Activated CD8-positive, alpha-beta T cell treated with anti-CD3 and anti-CD28 coated beads, Interleukin-2, amount 10 ng/mL, durations not matched to agents 7 days and 5 days (primary cell): Measurements from ENCODE around the gene DUSP22. TPM values are rescaled to one million over a fixed set of nuclear protein-coding genes. Genes with fewer than 3 reads are reported as not detected.
A peak's percentile ranks its signal among the peaks of the same experiment; 100 is the strongest.

Source experiments
- ATAC-seq: fragments of 150-1000 bp; cut with Tn5 transposase; one replicate; pipeline ENCODE4 v1.10.0; 2021; ENCODE audit warnings: moderate library complexity
- CTCF ChIA-PET: fragments of 350-600 bp; sonication (Branson Sonifier 250); formaldehyde crosslinking; loops from one replicate; lab custom pipeline; 2021; ENCODE audit warnings: antibody characterized with exemption; lab: Charles Lee
- POLR2A ChIA-PET: fragments of 350-600 bp; sonication (Branson Sonifier 250); formaldehyde crosslinking; loops from one replicate; lab custom pipeline; 2021; ENCODE audit warnings: antibody characterized with exemption; lab: Charles Lee
- DNase-seq: peaks from one replicate; pipeline ENCODE4 v3.0.0-alpha.2; 2020
- H3K27ac Mint-ChIP-seq: one replicate; pipeline ENCODE4 v1.8.0; 2021; ENCODE audit warnings: mild to moderate bottlenecking, mixed read lengths
- H3K27me3 Mint-ChIP-seq: one replicate; pipeline ENCODE4 v1.8.0; 2021; ENCODE audit warnings: low read depth, mixed read lengths
- H3K36me3 Mint-ChIP-seq: one replicate; pipeline ENCODE4 v1.8.0; 2021; ENCODE audit warnings: low read depth, mixed read lengths
- H3K4me1 Mint-ChIP-seq: one replicate; pipeline ENCODE4 v1.8.0; 2021; ENCODE audit warnings: low read depth, mixed read lengths
- H3K4me3 Mint-ChIP-seq: one replicate; pipeline ENCODE4 v1.8.0; 2021; ENCODE audit warnings: mild to moderate bottlenecking, mixed read lengths
- H3K9me3 Mint-ChIP-seq: one replicate; pipeline ENCODE4 v1.8.0; 2022; ENCODE audit warnings: mixed read lengths; ENCODE audit not compliant: insufficient read depth
- total RNA-seq, 2 experiments: library from RNA; stranded (reverse); gene quantifications; one replicate each; pipeline ENCODE4 v1.2.3, GENCODE V29; 2021

The DUSP22 gene
- total RNA-seq, 2 experiments from 2014 or later, result 32.6 to 33.2 TPM

DNA sequence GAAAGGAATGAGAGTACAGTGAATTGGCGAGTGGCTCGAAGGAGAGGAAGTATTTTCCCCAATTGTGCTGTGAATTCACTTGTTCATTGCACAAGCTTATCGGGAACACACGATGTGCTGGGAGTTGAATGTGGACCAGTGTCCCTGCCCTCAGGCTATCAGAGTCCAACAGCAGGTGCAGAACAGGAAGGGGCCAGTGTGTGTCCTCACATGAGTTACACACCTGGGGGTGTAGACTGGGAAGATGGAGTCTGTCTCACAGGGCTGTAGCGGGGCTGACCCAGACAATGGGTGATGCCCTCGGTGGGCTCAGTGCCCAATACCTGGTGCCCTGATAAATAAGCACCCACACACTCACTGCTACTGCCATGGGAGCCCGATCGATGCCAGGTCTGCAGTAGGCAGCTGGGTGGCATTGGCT is 14.4 kb downstream of the DUSP22 start:
- DNase-seq, result no peak
- Mint-ChIP-seq H3K9me3 (no peaks in the 10 kb centered on the region), H3K27me3 (no peaks in the 10 kb centered on the region), H3K36me3 (peaks cover 12% of the 10 kb centered on the region), H3K4me3 (no peak overlapping the region), H3K27ac (no peak overlapping the region), H3K4me1 (peaks cover 6% of the 10 kb centered on the region)
- ATAC-seq, result no peak
- ChIA-PET CTCF (interaction anchor here (1.4 kb wide), 1 partner anchor 98 kb away, joined by 3 read pairs; no protein-coding TSS in a partner anchor), POLR2A (no interaction called here)

GRCh38 chr6:307065-307814 is 15.0 kb downstream of the DUSP22 start:
- Mint-ChIP-seq H3K27ac (no peak overlapping the region), H3K36me3 (peaks cover 12% of the 10 kb centered on the region), H3K4me3 (no peak overlapping the region), H3K9me3 (no peaks in the 10 kb centered on the region), H3K27me3 (no peaks in the 10 kb centered on the region), H3K4me1 (peaks cover 12% of the 10 kb centered on the region)
- DNase-seq (no peak), ATAC-seq (no peak)
- ChIA-PET POLR2A (no interaction called here), CTCF (interaction anchor here (1.3 to 2.2 kb wide), 2 partner anchors 31 to 118 kb away, joined by 3 to 10 read pairs; no protein-coding TSS in a partner anchor)

GRCh38 chr6:307874-308273 is 15.6 kb downstream of the DUSP22 start:
- CTCF ChIA-PET, result interaction anchor here (1.3 to 2.2 kb wide), 2 partner anchors 30 to 118 kb away, joined by 3 to 10 read pairs; no protein-coding TSS in a partner anchor
- peaks cover 17% of the 10 kb centered on the region for H3K4me1 Mint-ChIP-seq
- DNase-seq (no peak), ATAC-seq (no peak)
- no peaks in the 10 kb centered on the region for H3K27me3 Mint-ChIP-seq
- H3K36me3 Mint-ChIP-seq, result peaks cover 17% of the 10 kb centered on the region
- POLR2A ChIA-PET, result no interaction called here
- H3K27ac Mint-ChIP-seq, result no peak overlapping the region
- H3K4me3 Mint-ChIP-seq, result no peak overlapping the region
- no peaks in the 10 kb centered on the region for H3K9me3 Mint-ChIP-seq

DNA sequence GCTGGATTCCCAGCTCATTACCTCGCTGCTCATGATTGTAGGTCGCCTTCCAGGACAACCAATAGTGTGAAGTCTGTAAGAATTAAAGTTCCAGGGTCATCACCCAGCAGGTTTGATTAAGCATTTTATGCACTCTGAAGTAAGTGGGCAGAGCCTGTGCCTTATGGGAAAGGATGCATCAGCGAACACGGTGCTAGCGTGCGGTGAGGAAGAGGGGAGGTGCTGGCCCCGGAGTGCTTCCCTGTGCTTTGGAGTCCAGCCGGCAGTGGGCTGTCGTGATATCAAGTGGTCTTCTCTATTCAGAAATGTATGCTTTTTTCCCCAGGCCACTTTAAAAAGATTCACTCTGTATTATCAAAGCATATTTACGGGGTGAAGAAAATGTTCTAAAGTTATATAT is 16.0 kb downstream of the DUSP22 start:
- H3K36me3 Mint-ChIP-seq, result peaks cover 19% of the 10 kb centered on the region
- H3K27me3 Mint-ChIP-seq, result no peaks in the 10 kb centered on the region
- no peak overlapping the region for H3K4me3 Mint-ChIP-seq
- ATAC-seq (no peak), DNase-seq (no peak)
- ChIA-PET CTCF (interaction anchor here (1.3 to 2.2 kb wide), 2 partner anchors 30 to 119 kb away, joined by 3 to 10 read pairs; no protein-coding TSS in a partner anchor), POLR2A (no interaction called here)
- H3K4me1 Mint-ChIP-seq, result peaks cover 22% of the 10 kb centered on the region
- no peak overlapping the region for H3K27ac Mint-ChIP-seq
- no peaks in the 10 kb centered on the region for H3K9me3 Mint-ChIP-seq

- no peak overlapping the region for H3K27ac Mint-ChIP-seq
- H3K4me3 Mint-ChIP-seq, result no peak overlapping the region
- POLR2A ChIA-PET, result no interaction called here
Observed at GRCh38 chr6:308768-309167, 16.5 kb downstream of the DUSP22 start.

DNA sequence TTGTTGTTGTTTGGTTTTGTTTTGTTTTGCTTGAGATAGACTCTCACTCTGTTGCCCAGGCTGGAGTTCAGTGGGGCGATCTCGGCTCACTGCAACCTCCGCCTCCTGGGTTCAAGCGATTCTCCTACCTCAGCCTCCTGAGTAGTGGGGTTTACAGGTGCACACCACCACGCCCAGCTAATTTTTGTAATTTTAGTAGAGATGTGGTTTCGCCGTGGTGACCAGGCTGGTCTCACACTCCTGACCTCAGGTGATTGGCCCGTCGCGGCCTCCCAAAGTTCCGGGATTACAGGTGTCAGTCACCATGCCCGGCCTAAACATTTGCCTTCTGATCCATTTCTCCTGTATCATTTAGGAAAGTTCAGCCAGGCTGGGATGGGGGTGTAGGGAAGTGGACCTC is 17.7 kb downstream of the DUSP22 start:
- ChIA-PET CTCF (no interaction called here), POLR2A (no interaction called here)
- Mint-ChIP-seq H3K4me3 (no peak overlapping the region), H3K4me1 (peaks cover 26% of the 10 kb centered on the region), H3K9me3 (no peaks in the 10 kb centered on the region), H3K27ac (no peak overlapping the region), H3K27me3 (no peaks in the 10 kb centered on the region), H3K36me3 (peaks cover 15% of the 10 kb centered on the region)
- ATAC-seq (no peak), DNase-seq (no peak)

More at GRCh38 chr6:308768-309167, 16.5 kb downstream of the DUSP22 start:
- no peaks in the 10 kb centered on the region for H3K27me3 Mint-ChIP-seq
- no peaks in the 10 kb centered on the region for H3K9me3 Mint-ChIP-seq
- ATAC-seq (no peak), DNase-seq (no peak)
- H3K36me3 Mint-ChIP-seq, result peaks cover 19% of the 10 kb centered on the region
- CTCF ChIA-PET, result interaction anchor here (1.3 to 2.2 kb wide), 2 partner anchors 29 to 119 kb away, joined by 3 to 10 read pairs; no protein-coding TSS in a partner anchor
- peaks cover 25% of the 10 kb centered on the region for H3K4me1 Mint-ChIP-seq

GRCh38 chr6:310671-311070 is 18.4 kb downstream of the DUSP22 start:
- no peaks in the 10 kb centered on the region for H3K27me3 Mint-ChIP-seq
- H3K4me3 Mint-ChIP-seq, result no peak overlapping the region
- ChIA-PET POLR2A (no interaction called here), CTCF (no interaction called here)
- H3K9me3 Mint-ChIP-seq, result no peaks in the 10 kb centered on the region
- ATAC-seq (no peak), DNase-seq (no peak)
- no peak overlapping the region for H3K27ac Mint-ChIP-seq
- peaks cover 25% of the 10 kb centered on the region for H3K4me1 Mint-ChIP-seq
- H3K36me3 Mint-ChIP-seq, result peaks cover 14% of the 10 kb centered on the region

GRCh38 chr6:311679-312220 is 19.5 kb downstream of the DUSP22 start:
- H3K4me1 Mint-ChIP-seq, result peaks cover 25% of the 10 kb centered on the region
- no peak for DNase-seq
- ChIA-PET CTCF (interaction anchor here (0.9 to 2.1 kb wide), 5 partner anchors 10 to 91 kb away, joined by 3 to 13 read pairs (median 7); partner anchors contain the start of gene DUSP22), POLR2A (no interaction called here)
- H3K27me3 Mint-ChIP-seq, result no peaks in the 10 kb centered on the region
- no peak for ATAC-seq
- H3K4me3 Mint-ChIP-seq, result no peak overlapping the region
- peaks cover 14% of the 10 kb centered on the region for H3K36me3 Mint-ChIP-seq
- no peak overlapping the region for H3K27ac Mint-ChIP-seq
- H3K9me3 Mint-ChIP-seq, result no peaks in the 10 kb centered on the region

GRCh38 chr6:313087-313486 is 20.8 kb downstream of the DUSP22 start:
- POLR2A ChIA-PET, result interaction anchor here (0.7 to 0.9 kb wide), 3 partner anchors 52 to 91 kb away, joined by 3 to 5 read pairs (median 3); no protein-coding TSS in a partner anchor
- peak; percentile 66 for ATAC-seq

GRCh38 chr6:313917-314316 is 21.6 kb downstream of the DUSP22 start:
- Mint-ChIP-seq H3K4me1 (peaks cover 34% of the 10 kb centered on the region), H3K4me3 (no peak overlapping the region), H3K36me3 (peaks cover 9% of the 10 kb centered on the region), H3K27me3 (no peaks in the 10 kb centered on the region), H3K9me3 (no peaks in the 10 kb centered on the region), H3K27ac (no peak overlapping the region)
- CTCF ChIA-PET, result interaction anchor here (0.8 to 2.1 kb wide), 3 partner anchors 14 to 145 kb away, joined by 3 to 7 read pairs (median 6); no protein-coding TSS in a partner anchor
- DNase-seq (no peak), ATAC-seq (no peak)
- POLR2A ChIA-PET, result interaction anchor here (0.8 to 1.8 kb wide), 2 partner anchors 78 to 90 kb away, joined by 5 to 8 read pairs; partner anchors contain the start of gene IRF4

More at GRCh38 chr6:313087-313486, 20.8 kb downstream of the DUSP22 start:
- Mint-ChIP-seq H3K4me1 (peaks cover 34% of the 10 kb centered on the region), H3K4me3 (no peak overlapping the region), H3K27me3 (no peaks in the 10 kb centered on the region), H3K36me3 (peaks cover 12% of the 10 kb centered on the region), H3K9me3 (no peaks in the 10 kb centered on the region), H3K27ac (peak overlapping the region; percentile 62)
- no peak for DNase-seq
- CTCF ChIA-PET, result interaction anchor here (0.9 to 2.1 kb wide), 7 partner anchors 9 to 93 kb away, joined by 3 to 13 read pairs (median 6); no protein-coding TSS in a partner anchor

- CTCF ChIA-PET, result interaction anchor here (0.8 to 1.1 kb wide), 3 partner anchors 21 to 145 kb away, joined by 3 to 4 read pairs (median 3); no protein-coding TSS in a partner anchor
- peaks cover 37% of the 10 kb centered on the region for H3K4me1 Mint-ChIP-seq
Observed at GRCh38 chr6:314377-314776, 22.1 kb downstream of the DUSP22 start.

More at GRCh38 chr6:314377-314776, 22.1 kb downstream of the DUSP22 start:
- no peaks in the 10 kb centered on the region for H3K27me3 Mint-ChIP-seq
- POLR2A ChIA-PET, result interaction anchor here (1.8 kb wide), 1 partner anchor 77 kb away, joined by 8 read pairs; the partner anchor contains the start of gene IRF4
- no peak for DNase-seq
- ATAC-seq, result no peak
- no peak overlapping the region for H3K4me3 Mint-ChIP-seq
- no peaks in the 10 kb centered on the region for H3K9me3 Mint-ChIP-seq
- H3K36me3 Mint-ChIP-seq, result peaks cover 13% of the 10 kb centered on the region
- no peak overlapping the region for H3K27ac Mint-ChIP-seq
